ENCODE data around the gene NOXA1.
A peak's percentile ranks its signal among the peaks of the same experiment; 100 is the strongest.
"Not testable (repeated sequence)": the region's sequence is repeated elsewhere in the genome, so short reads cannot be mapped to it uniquely, and the experiment has no call there.

NOXA1 gene

DNA sequence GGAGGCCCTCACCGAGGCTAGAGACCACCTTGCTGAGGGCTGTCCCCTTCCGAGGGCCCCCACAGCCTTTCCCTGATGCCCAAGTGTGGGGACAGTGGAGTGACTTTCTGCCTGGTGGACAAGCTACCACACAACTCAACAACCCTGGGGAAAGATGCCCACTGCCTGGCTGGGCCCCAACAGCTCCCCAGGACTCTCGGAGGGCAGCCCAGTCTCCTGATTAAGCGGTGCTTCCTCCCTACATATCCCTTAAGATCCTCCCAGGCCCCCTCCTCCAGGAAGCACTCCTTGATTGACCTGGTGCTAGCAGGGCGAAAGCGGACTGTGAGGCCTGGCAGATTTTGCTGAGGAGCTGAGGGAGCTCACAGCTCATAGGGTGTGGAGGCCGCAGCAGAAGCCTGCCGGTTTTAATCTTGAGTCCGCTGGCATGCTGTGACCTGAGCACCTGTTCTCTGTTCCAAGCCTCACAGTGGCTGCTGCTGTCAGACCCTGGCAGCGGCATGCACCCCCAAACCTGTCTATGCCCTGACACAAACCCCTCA, 33.7 kb downstream of the NOXA1 start:
- DNase-seq = no peak

- no peak for DNase-seq
Observed at GRCh38 chr9:137457406-137458193, 34.4 kb downstream of the NOXA1 start.

- DNase-seq = no peak
Observed at GRCh38 chr9:137458194-137459151, 35.3 kb downstream of the NOXA1 start.

- peak; percentile 51 for DNase-seq
Observed at GRCh38 chr9:137459152-137459600, 36.0 kb downstream of the NOXA1 start, which contains the start of gene NSMF. Gene NSMF, minus strand, starts transcription at chr9:137459334. Its CDS starts 232 bp downstream, at chr9:137459102.

- no peak for DNase-seq
Observed at GRCh38 chr9:137459601-137460362, 36.6 kb downstream of the NOXA1 start.

GRCh38 chr9:137460363-137461315, 37.4 kb downstream of the NOXA1 start:
- DNase-seq = no peak

- DNase-seq = no peak
Observed at GRCh38 chr9:137461316-137461662, 38.1 kb downstream of the NOXA1 start.

DNA sequence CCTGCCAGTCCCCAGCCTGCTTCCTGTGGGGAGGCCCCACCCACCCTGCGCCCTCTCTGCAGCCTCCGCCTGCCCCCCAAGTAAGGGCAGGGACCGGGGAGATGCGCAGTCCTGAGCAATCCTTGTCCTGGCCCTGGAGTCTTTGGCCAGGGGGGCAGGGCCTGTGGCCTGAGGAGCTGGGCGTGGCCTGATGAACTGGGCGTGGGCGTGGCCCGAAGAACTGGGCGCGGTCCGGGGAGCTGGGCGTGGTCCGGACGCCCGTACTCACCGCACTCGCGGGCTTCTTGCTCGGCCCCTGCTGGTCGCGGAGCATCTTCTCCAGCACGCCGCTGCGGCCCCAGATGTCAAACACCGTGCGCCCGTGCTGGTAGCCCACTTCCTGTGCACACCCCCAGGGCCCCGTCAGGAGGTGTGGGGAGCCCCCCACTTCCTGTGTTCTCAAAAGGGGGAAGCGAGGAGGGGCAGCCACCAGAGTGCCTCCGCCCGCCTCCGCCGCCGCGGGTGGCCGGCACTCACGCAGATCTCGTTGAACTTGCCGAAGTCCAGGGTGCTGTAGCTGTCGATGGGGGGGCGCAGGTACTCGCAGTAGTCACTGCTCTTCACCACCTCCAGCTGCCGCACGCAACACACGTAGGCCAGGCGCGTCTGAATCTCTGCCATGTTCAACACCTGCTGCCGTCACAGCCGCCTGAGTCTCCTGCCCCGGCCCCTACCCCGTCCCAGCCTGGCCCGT, 38.6 kb downstream of the NOXA1 start:
- DNase-seq = no peak

DNA sequence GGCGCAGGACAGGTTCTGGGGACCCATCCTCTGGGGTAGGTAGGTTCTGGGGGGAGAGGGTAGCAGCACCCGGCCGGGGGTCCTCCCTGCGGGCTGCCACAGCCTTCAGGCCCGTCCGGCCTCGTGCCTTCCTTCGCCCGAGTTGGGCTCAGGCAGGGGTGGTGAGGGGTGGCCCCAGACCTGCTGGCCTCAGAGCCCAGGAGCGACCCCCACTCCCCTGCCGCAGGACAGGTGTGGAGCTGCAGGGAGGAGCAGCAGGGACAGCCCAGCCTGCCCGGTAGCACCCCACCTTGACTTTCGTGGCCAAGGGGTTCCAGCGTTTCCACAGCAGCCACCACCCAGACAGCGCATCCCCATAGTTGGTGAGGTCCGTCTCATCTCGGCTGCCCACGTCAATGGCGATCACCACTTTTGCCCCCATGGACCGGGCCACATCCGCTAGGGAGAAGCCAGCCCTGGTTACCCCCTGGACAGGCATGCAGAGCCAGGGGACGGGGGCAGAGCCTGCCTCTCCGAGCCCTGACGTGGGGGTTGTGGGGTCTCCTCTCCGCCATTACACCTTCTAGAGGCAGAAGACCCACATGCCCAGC, 39.3 kb downstream of the NOXA1 start:
- no peak for DNase-seq

GRCh38 chr9:137462986-137463930, 40.1 kb downstream of the NOXA1 start:
- DNase-seq = no peak

DNA sequence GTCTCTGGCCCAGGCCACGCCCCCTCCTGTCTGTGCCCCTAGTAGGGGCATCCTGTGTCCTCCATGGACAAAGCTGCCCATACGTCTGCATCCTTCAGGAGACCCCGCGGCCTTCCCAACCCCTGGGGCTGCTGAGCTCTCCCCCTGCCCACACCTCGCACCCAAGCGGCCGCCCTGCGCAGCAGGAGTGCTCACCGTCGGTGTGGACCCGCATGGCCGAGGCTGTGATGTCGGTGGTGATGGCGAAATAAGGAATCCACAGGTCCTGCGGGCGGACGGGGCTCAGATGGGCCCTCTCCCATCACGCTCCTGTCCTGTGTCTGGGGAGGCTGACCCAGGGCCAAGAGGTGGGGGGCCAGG, 40.7 kb downstream of the NOXA1 start:
- no peak for DNase-seq

- DNase-seq = no peak
Observed at GRCh38 chr9:137464291-137464999, 41.3 kb downstream of the NOXA1 start.

DNA sequence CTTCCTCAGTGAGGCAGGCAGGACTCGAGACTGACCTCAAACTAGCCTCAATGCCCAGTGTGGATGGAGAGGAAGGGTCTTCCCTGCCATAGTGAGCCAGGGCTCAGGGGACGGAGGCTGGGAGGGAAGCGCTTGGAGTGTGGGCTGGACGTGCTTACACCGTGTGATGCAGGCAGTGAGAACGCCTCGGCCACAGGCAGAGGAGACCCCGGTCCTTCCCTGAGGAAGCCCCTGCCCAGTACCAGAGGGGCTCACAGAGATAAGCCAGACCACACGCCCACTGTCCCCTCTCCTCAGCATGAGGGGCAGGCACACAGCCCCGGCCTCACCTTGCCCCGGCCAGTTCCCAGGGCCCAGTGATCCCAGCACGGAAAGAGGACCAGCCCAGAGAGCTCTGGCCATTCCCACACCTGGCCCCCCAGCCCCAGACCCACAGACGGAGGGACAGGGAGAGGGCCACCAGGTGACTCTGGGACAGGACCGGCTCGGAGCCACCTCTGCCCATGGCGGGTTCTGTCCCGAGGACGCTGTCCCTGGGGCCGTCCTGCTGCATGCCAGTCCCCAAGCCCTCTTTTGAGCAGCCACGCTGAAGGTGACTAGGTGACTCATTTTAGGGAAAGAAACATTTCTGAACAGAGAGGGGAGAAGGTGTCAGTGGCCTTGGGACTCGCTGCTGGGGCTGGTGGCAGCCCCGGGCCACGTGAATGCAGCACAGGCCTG, 42.0 kb downstream of the NOXA1 start:
- DNase-seq = no peak

- no peak for DNase-seq
Observed at GRCh38 chr9:137465720-137466388, 42.7 kb downstream of the NOXA1 start.

- not testable (repeated sequence) for DNase-seq
Observed at GRCh38 chr9:137466389-137467085, 43.3 kb downstream of the NOXA1 start.

GRCh38 chr9:137467161-137467581, 44.0 kb downstream of the NOXA1 start:
- no peak for DNase-seq

- DNase-seq = no peak
Observed at GRCh38 chr9:137467896-137468295, 44.7 kb downstream of the NOXA1 start.
